ENCODE results near the gene FOXI1.

DNA sequence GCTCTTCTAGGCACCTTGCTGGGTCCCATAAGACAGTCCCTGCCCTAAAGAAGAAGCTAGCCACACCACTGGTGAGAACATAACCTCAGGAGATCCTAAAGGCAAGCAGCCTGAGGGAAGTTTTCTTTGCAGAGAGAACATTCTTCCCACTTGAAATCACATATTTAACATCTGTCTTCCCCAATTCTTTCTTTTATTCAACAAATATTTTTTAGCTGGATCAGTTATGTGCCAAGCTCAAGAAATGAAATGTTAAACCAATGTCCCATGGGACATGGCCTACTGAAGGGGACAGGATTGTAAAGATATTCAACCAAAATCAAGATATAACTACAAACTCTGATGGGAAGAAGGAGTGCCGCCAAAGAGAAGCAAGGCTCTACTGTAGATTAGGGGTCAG lies 36.5 kb downstream of the FOXI1 start:
- TF ChIP-seq, protein P1, sequence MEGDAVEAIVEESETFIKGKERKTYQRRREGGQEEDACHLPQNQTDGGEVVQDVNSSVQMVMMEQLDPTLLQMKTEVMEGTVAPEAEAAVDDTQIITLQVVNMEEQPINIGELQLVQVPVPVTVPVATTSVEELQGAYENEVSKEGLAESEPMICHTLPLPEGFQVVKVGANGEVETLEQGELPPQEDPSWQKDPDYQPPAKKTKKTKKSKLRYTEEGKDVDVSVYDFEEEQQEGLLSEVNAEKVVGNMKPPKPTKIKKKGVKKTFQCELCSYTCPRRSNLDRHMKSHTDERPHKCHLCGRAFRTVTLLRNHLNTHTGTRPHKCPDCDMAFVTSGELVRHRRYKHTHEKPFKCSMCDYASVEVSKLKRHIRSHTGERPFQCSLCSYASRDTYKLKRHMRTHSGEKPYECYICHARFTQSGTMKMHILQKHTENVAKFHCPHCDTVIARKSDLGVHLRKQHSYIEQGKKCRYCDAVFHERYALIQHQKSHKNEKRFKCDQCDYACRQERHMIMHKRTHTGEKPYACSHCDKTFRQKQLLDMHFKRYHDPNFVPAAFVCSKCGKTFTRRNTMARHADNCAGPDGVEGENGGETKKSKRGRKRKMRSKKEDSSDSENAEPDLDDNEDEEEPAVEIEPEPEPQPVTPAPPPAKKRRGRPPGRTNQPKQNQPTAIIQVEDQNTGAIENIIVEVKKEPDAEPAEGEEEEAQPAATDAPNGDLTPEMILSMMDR (IDR thresholded peaks at IDR 0.05): no peak
- no peak for TF ChIP-seq POLR2A (IDR thresholded peaks at IDR 0.05)

Measured in body of pancreas (tissue), 4 donors.